ENCODE results near the gene NFATC1. TPM values are rescaled to one million over a fixed set of nuclear protein-coding genes. Genes with fewer than 3 reads are reported as not detected.
"Not testable (repeated sequence)": the region's sequence is repeated elsewhere in the genome, so short reads cannot be mapped to it uniquely, and the experiment has no call there.

The NFATC1 gene
- total and polyA plus RNA-seq, 2 experiments from 2014 or later, result 4.2 to 11.3 TPM

GRCh38 chr18:79375441-79376154, 20.1 kb upstream of the NFATC1 start:
- 95% methylated on average over 10 of the region's 10 CpGs for WGBS (ENCODE audit: low lambda C conversion rate, missing lambda C conversion rate)
- Histone ChIP-seq H4K20me1 (ENCODE audit: insufficient read depth, poor library complexity, severe bottlenecking) (no peaks in the 10 kb centered on the region), H3K79me2 (no peaks in the 10 kb centered on the region), H2AFZ (no peak overlapping the region), H3K36me3 (replicated peaks; ENCODE audit: insufficient read depth, low read depth) (no peaks in the 10 kb centered on the region), H3K4me2 (no peak overlapping the region), H3K27ac (no peak overlapping the region), H3K9me3 (ENCODE audit: low read depth) (no peaks in the 10 kb centered on the region), H3K4me1 (ENCODE audit: insufficient read depth) (no peaks in the 10 kb centered on the region), H3K9me2 (replicated peaks; ENCODE audit: insufficient read depth) (no peaks in the 10 kb centered on the region), H3K27me3 (no peaks in the 10 kb centered on the region), H3K4me3 (no peak overlapping the region)
- no peak for TF ChIP-seq EZH2phosphoT487 (IDR thresholded peaks at IDR 0.05; ENCODE audit: low read depth, severe bottlenecking, unreplicated experiment)
- no peak for TF ChIP-seq CTCF (IDR thresholded peaks at IDR 0.05; ENCODE audit: poor library complexity)
- no peak for TF ChIP-seq EZH2 (IDR thresholded peaks at IDR 0.05; ENCODE audit: borderline replicate concordance)
- DNase-seq (ENCODE audit: low spot score), result no peak

- not testable (repeated sequence) for H3K79me2 ChIP-seq; H3K4me3 ChIP-seq; H2AFZ ChIP-seq; H3K9me2 ChIP-seq (replicated peaks; ENCODE audit: insufficient read depth); H3K36me3 ChIP-seq (replicated peaks; ENCODE audit: insufficient read depth, low read depth); H3K27me3 ChIP-seq; H3K4me1 ChIP-seq (ENCODE audit: insufficient read depth); DNase-seq (ENCODE audit: low spot score); H4K20me1 ChIP-seq (ENCODE audit: insufficient read depth, poor library complexity, severe bottlenecking); H3K27ac ChIP-seq; H3K4me2 ChIP-seq; H3K9me3 ChIP-seq (ENCODE audit: low read depth)
- 95% methylated on average over 12 of the region's 12 CpGs for WGBS (ENCODE audit: low lambda C conversion rate, missing lambda C conversion rate)
These were observed 19.1 kb upstream of the NFATC1 start for GRCh38 chr18:79376661-79377060.

- H3K9me3 ChIP-seq (ENCODE audit: low read depth), result no peaks in the 10 kb centered on the region
- TF ChIP-seq CTCF (IDR thresholded peaks at IDR 0.05; ENCODE audit: poor library complexity) (no peak), EZH2 (IDR thresholded peaks at IDR 0.05; ENCODE audit: borderline replicate concordance) (no peak), EZH2phosphoT487 (IDR thresholded peaks at IDR 0.05; ENCODE audit: low read depth, severe bottlenecking, unreplicated experiment) (no peak)
- whole genome bisulfite sequencing (ENCODE audit: low lambda C conversion rate, missing lambda C conversion rate), result 97% methylated on average over 19 of the region's 19 CpGs
These were observed 18.4 kb upstream of the NFATC1 start for GRCh38 chr18:79377187-79377891.

GRCh38 chr18:79378536-79379250, 17.0 kb upstream of the NFATC1 start:
- Histone ChIP-seq H3K27ac (no peak overlapping the region), H3K9me2 (replicated peaks; ENCODE audit: insufficient read depth) (no peaks in the 10 kb centered on the region), H4K20me1 (ENCODE audit: insufficient read depth, poor library complexity, severe bottlenecking) (no peaks in the 10 kb centered on the region), H3K9me3 (ENCODE audit: low read depth) (no peaks in the 10 kb centered on the region), H3K36me3 (replicated peaks; ENCODE audit: insufficient read depth, low read depth) (no peaks in the 10 kb centered on the region), H2AFZ (no peak overlapping the region), H3K79me2 (no peaks in the 10 kb centered on the region), H3K4me3 (no peak overlapping the region), H3K4me1 (ENCODE audit: insufficient read depth) (no peaks in the 10 kb centered on the region), H3K4me2 (no peak overlapping the region), H3K27me3 (no peaks in the 10 kb centered on the region)
- 45% methylated on average over 48 of the region's 48 CpGs for WGBS (ENCODE audit: low lambda C conversion rate, missing lambda C conversion rate)
- TF ChIP-seq EZH2phosphoT487 (IDR thresholded peaks at IDR 0.05; ENCODE audit: low read depth, severe bottlenecking, unreplicated experiment) (no peak), CTCF (IDR thresholded peaks at IDR 0.05; ENCODE audit: poor library complexity) (peak; percentile 99), EZH2 (IDR thresholded peaks at IDR 0.05; ENCODE audit: borderline replicate concordance) (no peak)
- peak; percentile 89 for DNase-seq (ENCODE audit: low spot score)

More at GRCh38 chr18:79377187-79377891, 18.4 kb upstream of the NFATC1 start:
- H3K27ac ChIP-seq, result no peak overlapping the region
- no peak overlapping the region for H3K4me2 ChIP-seq
- H3K79me2 ChIP-seq, result no peaks in the 10 kb centered on the region
- no peak overlapping the region for H2AFZ ChIP-seq
- H4K20me1 ChIP-seq (ENCODE audit: insufficient read depth, poor library complexity, severe bottlenecking), result no peaks in the 10 kb centered on the region
- H3K9me2 ChIP-seq (replicated peaks; ENCODE audit: insufficient read depth), result no peaks in the 10 kb centered on the region
- H3K4me3 ChIP-seq, result no peak overlapping the region
- DNase-seq (ENCODE audit: low spot score), result no peak
- H3K4me1 ChIP-seq (ENCODE audit: insufficient read depth), result no peaks in the 10 kb centered on the region
- no peaks in the 10 kb centered on the region for H3K27me3 ChIP-seq
- no peaks in the 10 kb centered on the region for H3K36me3 ChIP-seq (replicated peaks; ENCODE audit: insufficient read depth, low read depth)
